ENCODE data around the gene NSG2.
A peak's percentile ranks its signal among the peaks of the same experiment; 100 is the strongest.

NSG2 gene

DNA sequence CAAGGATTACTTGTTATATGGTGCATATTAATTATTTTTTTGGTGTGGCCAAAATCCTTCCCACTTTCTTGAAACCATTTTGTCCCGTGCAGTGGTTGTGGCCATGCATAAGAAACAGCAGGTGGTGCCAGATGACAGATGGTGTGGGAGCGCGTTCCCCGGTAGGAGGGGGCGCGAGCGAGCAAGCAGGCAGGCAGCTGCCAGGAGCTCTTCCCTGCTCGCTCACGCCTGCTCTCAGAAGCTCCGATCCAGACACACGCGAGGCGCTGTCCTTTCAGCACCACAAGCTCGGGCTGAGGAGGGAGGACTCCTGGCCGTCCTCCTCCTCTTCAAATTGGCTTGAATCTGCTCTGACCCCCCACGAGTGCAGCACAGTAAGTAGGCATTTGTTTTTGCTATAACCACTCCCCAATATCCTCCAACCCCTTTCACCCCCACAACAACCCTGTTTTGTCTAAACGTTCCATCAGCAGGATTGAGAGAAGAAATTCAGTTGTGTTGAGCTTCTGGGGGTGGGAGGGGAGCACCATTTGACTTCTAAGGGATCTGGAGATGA lies at the start of gene NSG2:
NSG2 (plus strand) TSS at position 237 of the 556 bp plus-strand sequence. CDS start 1,050 bp downstream, outside the sequence.
- DNase-seq (ENCODE audit: low spot score): peak; percentile 79

DNA sequence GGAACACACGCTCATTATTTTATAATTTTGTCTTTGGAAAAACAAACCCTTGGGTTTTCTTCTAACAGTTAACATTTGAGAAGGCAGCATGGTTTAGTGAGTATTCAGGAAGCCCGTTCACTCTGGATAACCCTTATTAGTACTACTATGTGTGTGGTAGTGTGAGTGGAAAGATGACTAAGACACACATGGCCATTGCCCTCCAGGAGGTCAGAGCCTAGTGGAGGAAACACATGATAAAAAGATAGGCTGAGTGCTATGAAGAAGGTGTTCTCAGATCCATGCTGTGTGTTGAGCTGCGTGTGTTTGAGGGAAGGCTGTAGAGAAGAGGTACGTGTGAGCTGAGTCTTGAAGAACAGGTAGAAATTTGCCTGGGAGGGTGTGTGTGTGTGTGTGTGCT lies 48.2 kb upstream of the NSG2 start:
- no peak for DNase-seq (ENCODE audit: low spot score)

DNA sequence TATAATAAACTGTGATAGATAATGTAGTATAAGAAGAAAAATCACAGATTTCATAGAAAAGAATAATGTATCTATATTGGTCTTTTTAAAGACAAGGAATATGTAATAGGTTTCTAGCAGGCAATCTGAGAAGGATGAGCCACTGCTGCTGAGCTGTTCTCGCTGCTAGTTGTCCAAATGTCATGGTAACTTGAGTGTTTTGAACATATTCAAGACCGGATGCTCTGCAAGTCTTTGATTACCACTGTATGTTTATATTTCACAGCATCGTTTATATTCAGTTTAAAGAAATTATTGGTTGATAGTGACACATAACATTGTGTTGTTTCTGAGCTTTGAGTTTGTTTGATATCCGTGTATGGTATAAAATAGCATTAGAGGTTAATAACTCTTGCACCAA lies 47.0 kb upstream of the NSG2 start:
- DNase-seq (ENCODE audit: low spot score): no peak

DNA sequence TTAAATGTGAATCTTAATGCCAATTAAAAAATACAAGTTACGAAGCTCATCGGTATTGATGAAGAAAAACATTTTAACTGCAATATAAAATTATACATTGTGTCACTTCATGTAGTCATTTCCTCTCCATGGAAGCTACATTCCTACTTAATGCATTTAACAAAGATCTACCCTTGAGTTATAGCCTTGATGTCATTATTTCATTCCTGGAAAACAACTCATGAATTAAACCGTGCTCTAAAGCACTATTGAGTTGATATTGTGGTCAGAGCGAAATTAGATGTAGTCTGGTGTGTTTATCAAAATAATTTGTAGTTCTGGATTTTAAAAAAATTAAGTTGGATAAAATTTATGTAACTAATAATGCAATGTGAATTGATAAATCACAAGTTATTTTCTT lies 45.4 kb upstream of the NSG2 start:
- no peak for DNase-seq (ENCODE audit: low spot score)

DNA sequence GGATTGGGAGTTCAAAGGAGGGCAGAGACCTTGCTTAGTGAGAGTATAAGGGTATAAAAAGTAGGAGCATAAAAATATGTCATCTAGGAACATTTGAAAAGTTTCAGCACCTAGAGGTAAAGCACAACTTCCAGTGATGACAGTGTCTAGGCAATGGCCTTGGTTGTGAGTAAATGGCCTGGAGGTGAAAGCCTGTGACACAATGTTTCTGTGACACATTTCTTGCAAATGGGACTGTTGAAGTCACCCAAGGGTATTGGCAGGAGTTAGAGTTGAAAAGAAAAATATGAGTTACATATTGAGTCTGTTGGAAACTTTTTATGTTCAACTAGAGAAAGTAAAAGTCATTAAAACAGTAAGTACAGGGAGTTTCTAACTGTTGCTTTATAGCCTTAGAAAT lies 41.7 kb upstream of the NSG2 start:
- DNase-seq (ENCODE audit: low spot score): no peak

DNA sequence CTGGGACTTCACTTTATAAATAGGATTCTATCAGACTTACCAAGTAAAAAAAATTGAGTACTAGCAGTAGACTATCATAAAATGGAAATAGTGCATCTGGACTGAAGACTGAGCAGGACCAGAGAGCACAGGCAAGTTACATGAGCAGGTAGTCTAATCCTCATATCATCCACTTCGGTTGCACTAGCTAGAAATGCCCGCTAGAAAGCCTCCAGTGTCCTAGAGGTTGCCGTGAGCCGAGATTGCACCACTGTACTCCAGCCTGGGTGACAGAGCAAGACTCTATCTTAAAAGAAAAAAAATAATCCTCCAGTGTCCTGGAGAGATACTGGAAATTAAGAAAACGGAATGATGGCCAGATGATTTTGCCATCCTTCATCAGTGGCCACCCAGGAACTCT lies 36.6 kb upstream of the NSG2 start:
- no peak for DNase-seq (ENCODE audit: low spot score)

DNA sequence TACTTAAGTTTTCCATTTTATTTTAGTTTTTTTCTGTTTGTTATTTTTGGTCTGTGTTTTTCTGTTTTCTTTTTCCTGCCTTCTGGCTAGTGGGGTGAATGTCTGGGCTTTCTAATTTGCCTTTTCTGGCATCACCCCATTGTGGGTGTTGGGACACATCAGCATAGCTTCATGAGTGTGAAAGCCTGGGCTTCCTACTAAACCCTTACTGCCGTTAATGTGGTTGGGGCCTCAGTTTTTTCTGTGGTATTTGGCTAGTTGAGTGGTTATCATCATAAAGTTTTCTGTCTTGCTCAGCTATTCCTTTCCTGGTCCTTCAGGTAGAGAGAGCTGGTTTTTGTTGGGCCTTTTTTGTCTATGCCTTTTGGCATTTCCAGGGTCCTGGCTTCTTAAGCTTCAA lies 35.1 kb upstream of the NSG2 start:
- no peak for DNase-seq (ENCODE audit: low spot score)

DNA sequence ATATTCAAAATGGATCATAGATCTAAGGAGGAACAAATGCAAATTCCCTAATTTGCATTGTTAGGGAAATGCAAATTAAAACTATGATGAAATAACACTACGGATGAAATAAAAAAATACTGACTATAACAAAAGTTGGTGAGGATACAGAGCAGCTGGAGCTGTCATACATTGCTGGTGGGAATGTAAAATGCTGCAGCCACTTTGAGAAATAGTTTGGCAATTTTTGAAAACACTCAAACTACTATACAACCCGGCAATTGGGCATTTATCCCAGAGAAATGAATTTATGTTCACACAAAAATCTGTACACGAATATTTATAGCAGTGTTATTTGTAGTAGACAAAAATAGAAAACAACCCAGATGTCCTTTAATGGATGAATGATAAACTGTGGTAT lies 34.1 kb upstream of the NSG2 start:
- no peak for DNase-seq (ENCODE audit: low spot score)

DNA sequence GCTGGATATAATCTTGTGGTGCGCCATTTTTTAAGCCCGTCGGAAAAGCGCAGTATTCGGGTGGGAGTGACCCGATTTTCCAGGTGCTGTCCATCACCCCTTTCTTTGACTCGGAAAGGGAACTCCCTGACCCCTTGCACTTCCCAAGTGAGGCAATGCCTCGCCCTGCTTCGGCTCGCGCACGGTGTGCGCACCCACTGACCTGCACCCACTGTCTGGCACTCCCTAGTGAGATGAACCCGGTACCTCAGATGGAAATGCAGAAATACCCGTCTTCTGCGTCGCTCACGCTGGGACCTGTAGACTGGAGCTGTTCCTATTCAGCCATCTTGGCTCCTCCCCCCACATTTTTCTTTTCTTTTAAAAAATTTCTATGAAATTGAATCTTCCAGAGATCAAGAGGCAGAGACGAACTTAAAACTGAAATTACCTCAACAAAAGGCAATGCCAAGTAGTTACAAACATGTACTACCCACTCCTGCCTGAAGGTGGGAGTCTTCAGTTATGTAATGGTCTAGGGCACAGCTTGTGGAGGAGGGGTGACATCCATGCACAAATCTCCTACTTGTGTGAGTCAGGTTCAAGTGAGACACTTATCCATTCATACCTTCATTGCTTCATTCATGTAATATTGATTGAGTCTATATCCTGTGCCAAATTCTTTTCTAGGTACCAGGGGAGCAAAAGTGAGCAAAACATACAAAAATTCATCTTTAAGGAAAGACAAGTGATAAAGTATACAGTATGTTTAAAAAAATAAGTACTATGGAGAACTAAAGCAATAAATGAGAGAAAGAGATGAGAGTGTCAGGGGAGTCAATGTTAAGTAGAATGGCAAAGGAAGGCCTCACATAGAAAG lies 25.2 kb upstream of the NSG2 start:
- DNase-seq (ENCODE audit: low spot score): peak; percentile 36

DNA sequence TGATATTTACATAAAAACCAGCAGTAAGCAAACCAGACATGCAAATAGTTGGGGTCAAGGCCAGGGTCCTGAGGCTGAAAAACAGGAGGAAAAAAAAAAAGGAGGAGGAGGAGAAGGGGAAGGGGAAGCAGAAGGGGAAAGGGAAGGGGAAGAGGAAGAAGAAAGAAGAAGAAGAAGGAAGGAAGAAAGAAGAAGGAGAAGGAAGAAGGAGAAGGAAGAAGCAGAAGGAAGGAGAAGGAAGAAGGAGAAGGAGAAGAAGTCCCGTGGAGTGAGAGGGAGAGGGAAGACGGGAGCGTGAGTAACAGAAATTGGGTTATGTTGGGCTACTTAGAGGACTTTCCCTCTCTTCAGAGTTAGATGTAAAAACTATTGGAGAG lies 24.6 kb upstream of the NSG2 start:
- no peak for DNase-seq (ENCODE audit: low spot score)

DNA sequence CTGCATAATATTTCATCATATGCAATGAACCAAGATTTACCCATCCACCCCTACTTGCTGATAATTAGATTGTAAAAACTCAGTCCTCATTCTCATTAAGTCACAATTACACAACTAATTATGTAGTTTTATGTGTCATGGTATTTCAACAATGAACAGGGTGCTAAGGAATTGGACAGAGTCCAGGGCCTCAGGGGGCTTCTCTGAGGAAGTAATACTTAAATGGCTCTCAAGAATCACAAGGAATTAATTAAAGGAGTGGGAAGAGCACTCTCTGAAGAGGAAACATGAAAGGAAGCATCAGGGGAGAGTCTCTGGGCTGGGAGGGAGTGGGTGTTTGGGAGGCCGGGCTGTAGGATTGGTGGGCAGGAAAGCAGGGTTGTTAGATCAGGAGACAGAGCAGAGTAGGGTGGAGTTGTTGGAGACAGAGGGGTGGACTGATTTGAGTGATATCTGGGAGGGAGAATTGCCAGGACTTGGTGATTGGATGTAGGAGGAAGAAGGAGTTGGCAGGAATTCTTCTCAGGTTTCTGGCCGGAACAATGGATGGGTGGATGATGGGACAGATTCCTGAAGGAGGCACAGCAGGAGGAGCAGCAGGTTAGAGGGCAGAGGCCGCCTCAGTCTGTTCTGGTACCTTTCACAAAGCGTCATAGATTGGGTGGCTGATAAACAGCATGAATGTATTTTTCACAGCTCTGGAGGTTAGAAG lies 23.0 kb upstream of the NSG2 start:
- no peak for DNase-seq (ENCODE audit: low spot score)

DNA sequence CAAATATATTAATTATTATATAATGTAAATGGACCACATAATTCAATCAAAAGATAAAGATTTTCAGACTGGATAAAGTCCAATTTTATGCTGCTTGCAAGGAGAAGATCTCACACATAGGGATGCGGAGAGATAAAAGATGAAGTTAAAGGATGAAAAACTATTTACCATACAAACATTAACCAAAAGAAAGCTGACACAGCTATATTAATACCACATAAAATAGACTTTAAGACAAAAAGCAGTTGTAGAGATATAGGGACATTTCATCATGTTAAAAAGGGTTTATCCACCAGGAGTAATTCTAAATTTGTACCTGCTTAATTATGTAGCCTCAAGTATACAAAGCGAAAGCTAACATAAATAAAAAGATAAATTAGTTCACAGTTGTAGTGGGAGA lies 15.2 kb upstream of the NSG2 start:
- no peak for DNase-seq (ENCODE audit: low spot score)

DNA sequence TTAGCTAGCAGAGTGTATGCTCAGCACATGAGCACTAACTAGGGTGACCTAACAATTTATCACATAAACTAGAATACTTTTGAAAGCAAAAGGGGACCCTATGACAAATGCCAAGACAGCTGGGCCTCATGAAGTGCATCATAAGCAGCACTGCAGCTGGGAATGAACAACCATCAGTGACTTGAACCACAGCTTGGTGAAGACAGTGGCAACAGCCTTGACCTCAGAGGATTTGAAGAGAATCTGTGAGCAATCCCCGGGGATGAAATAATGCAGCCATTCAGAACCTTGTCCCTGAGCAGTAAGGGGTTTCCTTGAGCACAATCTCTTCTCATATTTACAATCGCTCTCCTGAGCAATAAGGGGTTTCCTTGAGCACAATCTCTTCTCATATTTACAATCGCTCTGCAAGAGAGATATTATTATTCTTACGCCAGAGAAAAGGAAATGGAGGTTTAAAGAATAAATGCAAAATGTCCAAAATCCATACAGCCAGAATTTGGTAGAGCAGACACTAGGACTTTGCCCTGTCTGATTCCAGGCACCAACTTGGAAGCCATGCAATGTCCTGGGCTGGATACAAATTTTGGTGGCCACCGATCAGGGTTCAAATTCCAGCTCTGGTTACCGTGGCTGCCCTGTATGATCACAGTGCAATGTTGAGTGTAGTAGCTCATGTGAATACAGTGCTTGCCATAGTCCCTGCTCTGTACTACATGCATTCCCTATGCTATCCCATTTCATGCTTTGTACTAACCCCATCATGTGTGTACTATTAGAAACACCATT lies 846 bp upstream of the NSG2 start:
- no peak for DNase-seq (ENCODE audit: low spot score)

DNA sequence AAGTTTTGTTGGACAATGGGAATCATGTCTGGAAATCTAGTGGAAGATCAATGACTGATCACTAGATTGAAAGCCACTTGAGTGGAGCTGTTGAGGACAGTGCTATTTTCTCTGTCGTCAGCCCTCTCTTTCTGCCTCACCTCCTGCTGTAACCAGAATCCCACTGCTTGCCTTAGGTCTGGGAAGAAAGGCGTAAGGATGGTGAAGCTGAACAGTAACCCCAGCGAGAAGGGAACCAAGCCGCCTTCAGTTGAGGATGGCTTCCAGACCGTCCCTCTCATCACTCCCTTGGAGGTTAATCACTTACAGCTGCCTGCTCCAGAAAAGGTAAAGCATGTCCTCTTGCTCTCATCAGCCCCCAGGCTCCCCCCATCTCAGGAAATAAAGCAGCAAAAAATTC lies 1.1 kb downstream of the NSG2 start:
- no peak for DNase-seq (ENCODE audit: low spot score)

DNA sequence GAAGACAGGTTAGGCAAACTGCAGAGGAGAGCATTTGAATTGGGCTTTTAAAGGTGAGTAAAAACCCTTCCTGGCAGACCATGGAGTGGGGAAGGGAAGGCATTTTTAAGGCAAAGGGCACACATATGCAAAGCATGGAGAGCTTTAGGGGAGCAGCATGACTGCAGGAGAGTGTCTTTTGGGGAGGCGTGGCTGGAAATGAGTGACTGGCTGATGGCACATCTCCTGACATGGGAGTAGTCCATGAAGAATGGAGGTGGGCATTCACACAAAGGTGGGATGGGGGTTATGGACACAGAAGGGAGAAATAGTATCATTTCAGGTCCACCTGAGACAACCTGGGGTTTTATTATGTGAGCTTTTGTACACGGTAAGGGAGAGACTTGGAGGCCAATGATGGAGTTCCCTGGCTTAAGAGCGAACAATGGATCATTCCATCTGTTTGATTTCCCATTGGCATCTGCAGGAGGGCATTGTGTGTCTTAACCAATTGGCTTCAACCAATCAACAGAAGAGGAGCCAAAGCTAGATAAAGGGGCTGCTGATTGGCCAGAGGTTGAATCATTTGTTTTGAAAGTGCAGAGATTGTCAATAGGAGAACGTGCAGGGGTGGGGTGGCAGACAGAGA lies 2.1 kb downstream of the NSG2 start:
- no peak for DNase-seq (ENCODE audit: low spot score)

DNA sequence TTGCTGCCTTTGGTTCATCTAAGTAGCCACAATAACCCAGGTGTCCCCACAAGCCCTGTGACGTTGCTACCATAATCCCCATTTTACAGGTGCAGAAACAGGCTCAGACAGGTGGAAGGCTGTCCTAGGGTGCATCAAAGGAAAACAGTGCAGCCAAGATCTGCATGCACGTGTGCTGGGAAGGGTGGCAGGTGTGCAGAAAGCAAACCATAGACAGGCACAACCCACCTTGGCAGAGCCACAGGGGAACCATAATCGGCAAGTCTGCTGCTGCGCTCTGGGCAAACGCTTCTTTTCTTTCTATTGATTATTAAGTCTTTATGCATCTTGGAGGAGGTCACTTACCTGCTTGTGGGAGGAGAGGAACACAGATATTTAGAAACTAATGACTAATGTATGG lies 7.1 kb downstream of the NSG2 start:
- no peak for DNase-seq (ENCODE audit: low spot score)

DNA sequence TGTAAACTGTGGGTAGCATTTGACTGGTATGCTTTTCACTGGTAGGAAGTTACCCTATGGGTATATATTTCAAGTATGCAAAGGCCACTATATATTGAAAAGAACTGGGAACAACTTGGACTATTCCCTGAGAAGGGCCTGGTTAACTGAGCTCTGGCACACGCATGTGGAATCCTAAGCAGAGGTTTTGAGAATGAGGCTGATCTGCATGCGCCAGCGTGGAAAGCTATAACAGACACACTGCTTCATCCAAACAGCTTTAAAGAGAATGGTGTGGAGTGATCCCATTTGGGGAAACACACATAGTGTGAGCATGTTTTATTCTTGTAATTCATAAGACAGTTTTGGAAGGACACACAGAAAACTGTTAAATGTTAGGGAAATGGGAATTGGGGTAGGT lies 8.4 kb downstream of the NSG2 start:
- DNase-seq (ENCODE audit: low spot score): no peak

DNA sequence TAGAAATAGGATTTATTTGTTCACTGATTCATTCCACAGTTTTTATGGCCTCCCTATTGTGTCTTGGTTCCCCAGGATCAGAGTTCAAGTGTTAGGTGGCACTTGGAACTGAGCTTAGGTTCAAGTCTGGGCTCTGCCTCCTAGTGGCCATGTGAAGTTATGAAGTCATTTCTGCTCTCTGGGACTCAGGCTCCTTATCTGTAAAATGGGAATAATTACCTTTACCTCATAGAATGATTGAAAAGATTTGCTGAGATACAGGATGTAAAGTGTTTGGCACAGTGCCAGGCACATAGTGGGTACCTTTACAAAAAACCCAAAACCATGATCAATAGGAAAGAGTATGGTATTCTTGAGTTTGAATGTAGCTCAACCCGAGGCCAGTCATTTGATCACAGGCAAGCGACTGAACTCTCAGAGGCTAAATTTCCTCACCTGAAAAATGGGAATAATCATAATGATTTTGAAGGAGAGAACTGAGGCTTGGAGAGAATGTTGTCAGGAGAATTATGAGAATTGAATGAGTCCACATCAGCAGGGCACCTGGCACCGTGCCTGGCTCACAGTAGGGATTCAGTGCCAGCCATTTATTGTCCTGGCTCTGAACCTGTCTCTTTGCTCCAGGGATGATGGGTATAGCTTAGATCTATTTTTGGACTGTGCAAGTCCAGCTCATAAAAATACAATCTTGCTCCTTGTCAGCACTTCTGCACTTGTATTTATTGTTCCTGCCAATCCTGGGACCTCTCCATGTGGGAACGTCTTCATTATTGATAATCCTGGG lies 10.8 kb downstream of the NSG2 start:
- no peak for DNase-seq (ENCODE audit: low spot score)

DNA sequence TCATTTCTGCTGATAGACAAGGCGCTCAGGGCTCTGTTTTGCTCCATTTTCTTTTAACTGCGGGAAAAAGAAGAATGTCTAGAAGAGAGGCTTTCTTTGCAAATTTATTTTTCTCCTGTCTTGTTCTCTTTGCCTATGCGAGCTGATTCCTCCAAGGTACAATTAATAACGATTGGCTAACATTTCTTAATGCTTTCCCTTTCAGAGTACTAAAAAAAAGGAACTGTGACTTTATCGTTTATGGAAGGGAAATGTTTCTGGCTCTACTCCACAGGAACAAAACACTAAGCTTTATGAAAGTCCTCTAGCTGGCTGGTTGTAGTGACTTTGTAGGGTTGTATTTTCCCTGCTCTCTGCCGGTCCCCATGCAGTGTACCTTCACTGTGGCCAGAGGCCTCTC lies 11.7 kb downstream of the NSG2 start:
- DNase-seq (ENCODE audit: low spot score): no peak

DNA sequence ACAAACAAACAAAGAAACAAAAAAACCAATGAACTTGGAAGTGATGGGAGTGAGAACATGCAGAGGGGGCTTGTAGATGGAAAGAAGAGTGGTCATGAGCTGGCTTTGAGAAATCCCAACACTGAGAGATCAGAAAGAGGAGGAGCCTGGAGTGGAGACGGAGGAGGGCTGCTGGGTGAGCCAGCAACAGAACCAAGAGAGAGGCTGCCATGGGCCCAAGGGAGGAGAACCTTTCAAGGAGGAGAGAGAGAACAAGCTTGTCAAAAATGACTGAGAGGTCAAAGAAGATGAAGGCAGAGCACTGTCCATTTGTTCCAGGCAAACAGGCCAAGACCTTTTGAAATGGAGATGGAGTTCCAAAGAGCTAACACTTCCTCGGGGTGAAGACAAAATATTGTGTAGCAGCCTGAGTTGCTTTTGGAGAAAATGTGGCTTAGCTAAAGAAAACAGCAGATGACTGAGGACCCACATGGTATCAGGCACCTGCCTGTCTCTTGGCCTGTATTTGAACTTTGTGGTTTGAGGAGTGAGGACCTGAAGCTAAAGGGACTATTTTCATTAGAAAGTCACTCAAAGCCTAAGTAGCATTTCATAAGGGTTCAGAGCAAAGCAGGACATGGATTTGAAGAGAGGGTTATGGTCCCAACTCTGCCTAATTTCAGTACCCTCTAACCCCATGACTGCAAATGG lies 13.1 kb downstream of the NSG2 start:
- no peak for DNase-seq (ENCODE audit: low spot score)

DNA sequence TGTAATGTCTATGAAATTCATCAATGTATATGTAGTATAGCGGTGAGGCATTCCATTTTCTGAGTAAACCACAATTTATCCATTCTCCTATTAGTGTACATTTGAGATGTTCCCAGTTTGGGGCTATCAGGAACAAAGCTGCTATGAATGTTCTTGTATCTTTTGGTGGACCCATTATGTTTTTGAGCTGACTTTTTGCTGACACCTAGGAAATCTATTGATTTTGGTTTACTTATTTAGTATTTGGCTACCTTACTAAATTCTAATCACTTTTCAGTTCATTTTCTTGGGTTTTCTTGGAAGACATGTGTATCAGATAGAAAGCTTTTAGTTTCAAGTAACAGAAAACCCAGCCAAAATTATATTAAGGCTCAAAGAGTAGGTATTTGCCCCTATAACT lies 13.7 kb downstream of the NSG2 start:
- DNase-seq (ENCODE audit: low spot score): no peak

Data from kidney capillary endothelial cell (primary cell).